Panc1 (cell line): ENCODE results near the gene YTHDF1. TPM values are rescaled to one million over a fixed set of nuclear protein-coding genes. Genes with fewer than 3 reads are reported as not detected.
"Not testable (repeated sequence)": the region's sequence is repeated elsewhere in the genome, so short reads cannot be mapped to it uniquely, and the experiment has no call there.

Experiments used
- ATAC-seq: fragments of 200-7000 bp; cut with Tn5 transposase; 2 replicates; pipeline ENCODE4 v1.9.1; 2020; ENCODE audit warnings: mild to moderate bottlenecking, moderate library complexity
- BruUV-seq: library from RNA; stranded (reverse); fragments of 400-500 nt; replicated peaks from 2 replicates; lab custom pipeline; 2021; lab: Mats Ljungman, UMichigan
- CTCF ChIA-PET: fragments of 300-600 bp; sonication (Branson Sonifier 250); formaldehyde crosslinking; loops from one replicate; lab custom pipeline; 2022; ENCODE audit warnings: antibody characterized with exemption; lab: Charles Lee
- POLR2A ChIA-PET: fragments of 300-600 bp; sonication (Branson Sonifier 250); formaldehyde crosslinking; loops from one replicate; lab custom pipeline; 2022; ENCODE audit warnings: antibody characterized with exemption; lab: Charles Lee
- DNase-seq: peaks from one replicate; pipeline ENCODE4 v3.0.0-alpha.2; 2010; ENCODE audit warnings: low read depth, low spot score
- H3K27ac ChIP-seq: 2 replicates; pipeline ENCODE4 v1.5.1; 2011; ENCODE audit warnings: mild to moderate bottlenecking, low read length, inconsistent platforms
- H3K27me3 ChIP-seq: fragments of 200-500 bp; sonication (Bioruptor generic); 2 replicates; pipeline ENCODE4 v1.6.0; 2014; ENCODE audit warnings: low read length, inconsistent platforms; ENCODE audit not compliant: control insufficient read depth, insufficient read depth
- H3K36me3 ChIP-seq: fragments of 200-500 bp; sonication (Bioruptor generic); 2 replicates; pipeline ENCODE4 v1.5.1; 2014; ENCODE audit warnings: inconsistent platforms, mild to moderate bottlenecking, low read length, moderate library complexity; ENCODE audit not compliant: control insufficient read depth, insufficient read depth
- H3K4me1 ChIP-seq: 2 replicates; pipeline ENCODE4 v1.5.1; 2011; ENCODE audit warnings: inconsistent platforms, mild to moderate bottlenecking, low read length, moderate library complexity; ENCODE audit not compliant: control insufficient read depth, insufficient read depth
- H3K4me3 ChIP-seq, 2 experiments: 2 replicates each; pipeline ENCODE4 v1.5.1; 2011 to 2012; ENCODE audit warnings: low read depth in 2 of 2, low read length in 2 of 2, mild to moderate bottlenecking in 2 of 2, inconsistent platforms in 1 of 2, moderate library complexity in 1 of 2
- H3K9me3 ChIP-seq: fragments of 200-500 bp; sonication (Bioruptor generic); 2 replicates; pipeline ENCODE4 v1.5.1; 2014; ENCODE audit warnings: low read depth, mild to moderate bottlenecking, inconsistent platforms, low read length, moderate library complexity; ENCODE audit not compliant: control insufficient read depth, insufficient read depth
- POLR2AphosphoS5 ChIP-seq: IDR thresholded peaks from 2 replicates; pipeline ENCODE4 v1.6.1; 2012; ENCODE audit warnings: mild to moderate bottlenecking, low read depth, low read length, moderate library complexity
- SIN3A ChIP-seq: IDR thresholded peaks from 2 replicates; pipeline ENCODE4 v1.6.1; 2012; ENCODE audit warnings: low read depth, mild to moderate bottlenecking, low read length, moderate library complexity, borderline replicate concordance; ENCODE audit not compliant: insufficient read depth
- TCF7L2 ChIP-seq: IDR thresholded peaks from 2 replicates; pipeline ENCODE4 v1.6.1; 2011; ENCODE audit warnings: mild to moderate bottlenecking, low read depth, low read length, inconsistent platforms
- in situ Hi-C: cut with HindIII; loops from 2 replicates; pipeline ENCODE4 v1.10.0; 2016; ENCODE audit warnings: low sequenced_read_pairs, low pct_unique_long_range_greater_than_20kb
- intact Hi-C: fragments of 100-400 bp; cut with micrococcal nuclease; formaldehyde crosslinking; loops from one replicate; pipeline ENCODE4 v1.10.0; 2022; ENCODE audit not compliant: unreplicated experiment
- total RNA-seq: library from RNA; stranded (reverse); gene quantifications from one replicate; pipeline ENCODE4 v1.2.1, GENCODE V29; 2021; ENCODE audit not compliant: unreplicated experiment
- TF ChIP-seq, protein P1 (sequence below): fragments of 450-650 bp; IDR thresholded peaks from 2 replicates; pipeline ENCODE4 v1.5.1; 2017; ENCODE audit warnings: mild to moderate bottlenecking
- TF ChIP-seq, protein P2 (sequence below), 2 experiments: IDR thresholded peaks; 2 replicates each; pipeline ENCODE4 v1.6.1; 2011 to 2012; ENCODE audit warnings: low read depth in 2 of 2, control low read depth in 1 of 2, low read length in 1 of 2, mild to moderate bottlenecking in 1 of 2, moderate library complexity in 1 of 2; ENCODE audit not compliant: insufficient read depth in 1 of 2

Gene YTHDF1
- total RNA-seq, 1 experiment from 2014 or later: 43.0 TPM

DNA sequence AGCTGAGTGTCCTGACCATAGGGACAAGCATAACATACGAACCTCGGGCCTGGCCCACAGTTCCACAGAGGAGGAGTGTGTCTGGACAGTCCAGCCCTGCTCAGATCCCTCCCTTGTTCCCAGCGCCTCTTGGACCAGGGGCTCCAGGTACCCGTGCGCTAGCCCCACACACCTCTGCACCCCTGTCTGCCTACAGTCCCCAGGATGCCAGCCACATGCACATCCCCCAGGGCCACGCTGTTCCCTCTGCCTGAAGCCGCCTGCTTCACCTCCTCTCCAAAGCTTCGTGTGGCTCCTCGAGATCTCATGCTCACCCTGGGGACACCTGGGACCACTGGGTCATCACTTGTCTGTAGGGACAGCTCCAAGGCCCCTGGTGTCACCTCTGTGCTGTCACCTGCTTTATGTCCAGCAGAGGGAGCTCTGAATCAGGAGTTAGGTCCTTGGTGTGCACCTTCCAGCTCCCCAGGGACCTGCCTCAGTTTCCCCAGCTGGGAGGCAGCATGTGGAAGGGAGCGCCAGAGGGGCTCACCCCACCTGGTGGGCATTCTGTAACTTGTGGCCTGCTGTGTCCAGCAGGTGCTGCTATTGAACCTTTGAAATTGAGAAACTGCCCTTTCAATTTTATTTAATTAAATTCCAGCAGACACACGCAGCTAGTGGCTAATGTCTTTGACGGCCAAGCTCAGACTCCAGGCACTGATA, 7.3 kb upstream of the YTHDF1 start:
- TF ChIP-seq, protein P1, sequence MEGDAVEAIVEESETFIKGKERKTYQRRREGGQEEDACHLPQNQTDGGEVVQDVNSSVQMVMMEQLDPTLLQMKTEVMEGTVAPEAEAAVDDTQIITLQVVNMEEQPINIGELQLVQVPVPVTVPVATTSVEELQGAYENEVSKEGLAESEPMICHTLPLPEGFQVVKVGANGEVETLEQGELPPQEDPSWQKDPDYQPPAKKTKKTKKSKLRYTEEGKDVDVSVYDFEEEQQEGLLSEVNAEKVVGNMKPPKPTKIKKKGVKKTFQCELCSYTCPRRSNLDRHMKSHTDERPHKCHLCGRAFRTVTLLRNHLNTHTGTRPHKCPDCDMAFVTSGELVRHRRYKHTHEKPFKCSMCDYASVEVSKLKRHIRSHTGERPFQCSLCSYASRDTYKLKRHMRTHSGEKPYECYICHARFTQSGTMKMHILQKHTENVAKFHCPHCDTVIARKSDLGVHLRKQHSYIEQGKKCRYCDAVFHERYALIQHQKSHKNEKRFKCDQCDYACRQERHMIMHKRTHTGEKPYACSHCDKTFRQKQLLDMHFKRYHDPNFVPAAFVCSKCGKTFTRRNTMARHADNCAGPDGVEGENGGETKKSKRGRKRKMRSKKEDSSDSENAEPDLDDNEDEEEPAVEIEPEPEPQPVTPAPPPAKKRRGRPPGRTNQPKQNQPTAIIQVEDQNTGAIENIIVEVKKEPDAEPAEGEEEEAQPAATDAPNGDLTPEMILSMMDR: peak; percentile 94
- TF ChIP-seq, protein P2, sequence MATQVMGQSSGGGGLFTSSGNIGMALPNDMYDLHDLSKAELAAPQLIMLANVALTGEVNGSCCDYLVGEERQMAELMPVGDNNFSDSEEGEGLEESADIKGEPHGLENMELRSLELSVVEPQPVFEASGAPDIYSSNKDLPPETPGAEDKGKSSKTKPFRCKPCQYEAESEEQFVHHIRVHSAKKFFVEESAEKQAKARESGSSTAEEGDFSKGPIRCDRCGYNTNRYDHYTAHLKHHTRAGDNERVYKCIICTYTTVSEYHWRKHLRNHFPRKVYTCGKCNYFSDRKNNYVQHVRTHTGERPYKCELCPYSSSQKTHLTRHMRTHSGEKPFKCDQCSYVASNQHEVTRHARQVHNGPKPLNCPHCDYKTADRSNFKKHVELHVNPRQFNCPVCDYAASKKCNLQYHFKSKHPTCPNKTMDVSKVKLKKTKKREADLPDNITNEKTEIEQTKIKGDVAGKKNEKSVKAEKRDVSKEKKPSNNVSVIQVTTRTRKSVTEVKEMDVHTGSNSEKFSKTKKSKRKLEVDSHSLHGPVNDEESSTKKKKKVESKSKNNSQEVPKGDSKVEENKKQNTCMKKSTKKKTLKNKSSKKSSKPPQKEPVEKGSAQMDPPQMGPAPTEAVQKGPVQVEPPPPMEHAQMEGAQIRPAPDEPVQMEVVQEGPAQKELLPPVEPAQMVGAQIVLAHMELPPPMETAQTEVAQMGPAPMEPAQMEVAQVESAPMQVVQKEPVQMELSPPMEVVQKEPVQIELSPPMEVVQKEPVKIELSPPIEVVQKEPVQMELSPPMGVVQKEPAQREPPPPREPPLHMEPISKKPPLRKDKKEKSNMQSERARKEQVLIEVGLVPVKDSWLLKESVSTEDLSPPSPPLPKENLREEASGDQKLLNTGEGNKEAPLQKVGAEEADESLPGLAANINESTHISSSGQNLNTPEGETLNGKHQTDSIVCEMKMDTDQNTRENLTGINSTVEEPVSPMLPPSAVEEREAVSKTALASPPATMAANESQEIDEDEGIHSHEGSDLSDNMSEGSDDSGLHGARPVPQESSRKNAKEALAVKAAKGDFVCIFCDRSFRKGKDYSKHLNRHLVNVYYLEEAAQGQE (IDR thresholded peaks at IDR 0.05; ENCODE audit: insufficient read depth in 1 of 2, low read depth in 2 of 2, low read length in 1 of 2): no peak
- no peak for TF ChIP-seq TCF7L2
- no peak for TF ChIP-seq SIN3A
- no peak for TF ChIP-seq POLR2AphosphoS5
- Histone ChIP-seq H3K4me1 (peaks cover 24% of the 10 kb centered on the region), H3K36me3 (no peaks in the 10 kb centered on the region), H3K9me3 (no peaks in the 10 kb centered on the region), H3K27me3 (no peaks in the 10 kb centered on the region), H3K27ac (peak overlapping the region; percentile 54), H3K4me3 (no peak overlapping the region)
- intact Hi-C loops: loop anchor here (5.0 kb wide), 1 partner anchor 69 kb away; the partner anchor contains the start of gene COL20A1
- DNase-seq (no peak), ATAC-seq (peak; percentile 69)
- BruUV-seq: no TSS peak
- ChIA-PET POLR2A (interaction anchor here (1.1 kb wide), 1 partner anchor 12 kb away, joined by 3 read pairs; no protein-coding TSS in a partner anchor), CTCF (interaction anchor here (0.6 to 4.1 kb wide), 20 partner anchors 11 to 257 kb away, joined by 3 to 52 read pairs (median 5); partner anchors contain the start of genes ARFGAP1 and BIRC7)
- in situ Hi-C loops: loop anchor here (5.0 kb wide), 1 partner anchor 54 kb away; no protein-coding TSS in a partner anchor

DNA sequence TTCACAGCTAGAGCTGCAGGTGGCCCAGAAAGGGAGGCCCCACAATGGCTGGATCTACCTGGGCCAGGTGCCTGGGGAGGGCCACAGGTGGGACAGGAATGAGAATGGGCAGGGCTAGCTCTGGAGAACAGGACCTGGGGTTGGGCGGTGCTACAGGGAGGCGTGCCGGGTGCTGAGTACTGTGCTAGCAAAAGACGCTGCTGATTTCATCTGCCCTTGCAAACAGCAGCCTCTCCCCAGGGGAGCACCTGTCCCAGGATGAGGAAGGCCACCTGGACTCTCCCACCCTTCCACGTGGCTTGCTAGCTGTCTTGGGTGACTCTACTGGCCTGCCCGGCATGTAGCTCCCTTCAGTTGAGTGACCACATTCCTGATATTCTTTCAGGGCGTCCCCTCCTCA, 6.6 kb upstream of the YTHDF1 start:
- Histone ChIP-seq H3K27me3 (no peaks in the 10 kb centered on the region), H3K36me3 (no peaks in the 10 kb centered on the region), H3K4me1 (peaks cover 24% of the 10 kb centered on the region), H3K27ac (no peak overlapping the region), H3K4me3 (no peak overlapping the region), H3K9me3 (no peaks in the 10 kb centered on the region)
- ChIA-PET POLR2A (interaction anchor here (0.7 kb wide), 1 partner anchor 36 kb away, joined by 3 read pairs; no protein-coding TSS in a partner anchor), CTCF (interaction anchor here (2.5 to 4.1 kb wide), 5 partner anchors 11 to 159 kb away, joined by 13 to 52 read pairs (median 25); partner anchors contain the start of gene BIRC7)
- in situ Hi-C loops: loop anchor here (5.0 kb wide), 1 partner anchor 55 kb away; no protein-coding TSS in a partner anchor
- TF ChIP-seq, protein P1: no peak
- TF ChIP-seq POLR2AphosphoS5 (no peak), SIN3A (no peak), TCF7L2 (no peak)
- TF ChIP-seq, protein P2 (IDR thresholded peaks at IDR 0.05; ENCODE audit: insufficient read depth in 1 of 2, low read depth in 2 of 2, low read length in 1 of 2): no peak
- BruUV-seq: no TSS peak
- DNase-seq (no peak), ATAC-seq (no peak)
- intact Hi-C loops: loop anchor here (5.0 kb wide), 1 partner anchor 70 kb away; the partner anchor contains the start of gene COL20A1

DNA sequence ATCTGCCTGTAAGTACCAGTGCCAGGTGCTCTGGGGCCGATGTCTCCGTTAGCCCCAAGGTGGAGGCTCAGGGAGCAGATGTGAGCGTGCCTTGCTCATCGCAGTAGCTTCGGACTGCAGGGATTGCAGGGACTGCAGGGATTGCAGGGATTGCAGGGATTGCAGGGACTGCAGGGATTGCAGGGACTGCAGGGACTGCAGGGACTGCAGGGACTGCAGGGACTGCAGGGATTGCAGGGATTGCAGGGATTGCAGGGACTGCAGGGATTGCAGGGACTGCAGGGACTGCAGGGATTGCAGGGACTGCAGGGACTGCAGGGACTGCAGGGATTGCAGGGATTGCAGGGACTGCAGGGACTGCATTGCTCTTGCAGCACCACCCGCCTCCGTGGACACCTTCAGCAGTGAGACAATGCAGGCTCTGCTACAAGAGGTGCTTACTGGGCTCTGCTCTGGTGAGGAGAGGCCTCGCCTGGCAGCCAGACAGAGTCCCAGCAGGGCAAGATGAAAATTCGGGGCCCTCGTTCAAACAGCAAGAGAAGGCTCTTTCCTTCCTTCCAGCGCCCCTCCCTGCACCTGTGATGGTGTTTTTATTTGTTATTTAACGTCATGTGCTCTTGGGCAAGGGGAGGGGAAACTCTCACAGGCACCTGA, 5.6 kb upstream of the YTHDF1 start:
- H3K9me3 ChIP-seq, CTCF ChIA-PET, H3K4me3 ChIP-seq, H3K27me3 ChIP-seq, POLR2A ChIA-PET, H3K36me3 ChIP-seq, BruUV-seq, H3K27ac ChIP-seq, DNase-seq, ATAC-seq: not testable (repeated sequence)
- in situ Hi-C loops: loop anchor here (5.0 kb wide), 1 partner anchor 56 kb away; no protein-coding TSS in a partner anchor
- H3K4me1 ChIP-seq: peaks cover 26% of the 10 kb centered on the region
- intact Hi-C loops: loop anchor here (5.0 kb wide), 1 partner anchor 71 kb away; the partner anchor contains the start of gene COL20A1
